ENCODE measurements around the gene HAUS5. TPM values are rescaled to one million over a fixed set of nuclear protein-coding genes. Genes with fewer than 3 reads are reported as not detected.

The HAUS5 gene
- total RNA-seq, 1 experiment from 2014 or later, result 33.5 TPM

DNA sequence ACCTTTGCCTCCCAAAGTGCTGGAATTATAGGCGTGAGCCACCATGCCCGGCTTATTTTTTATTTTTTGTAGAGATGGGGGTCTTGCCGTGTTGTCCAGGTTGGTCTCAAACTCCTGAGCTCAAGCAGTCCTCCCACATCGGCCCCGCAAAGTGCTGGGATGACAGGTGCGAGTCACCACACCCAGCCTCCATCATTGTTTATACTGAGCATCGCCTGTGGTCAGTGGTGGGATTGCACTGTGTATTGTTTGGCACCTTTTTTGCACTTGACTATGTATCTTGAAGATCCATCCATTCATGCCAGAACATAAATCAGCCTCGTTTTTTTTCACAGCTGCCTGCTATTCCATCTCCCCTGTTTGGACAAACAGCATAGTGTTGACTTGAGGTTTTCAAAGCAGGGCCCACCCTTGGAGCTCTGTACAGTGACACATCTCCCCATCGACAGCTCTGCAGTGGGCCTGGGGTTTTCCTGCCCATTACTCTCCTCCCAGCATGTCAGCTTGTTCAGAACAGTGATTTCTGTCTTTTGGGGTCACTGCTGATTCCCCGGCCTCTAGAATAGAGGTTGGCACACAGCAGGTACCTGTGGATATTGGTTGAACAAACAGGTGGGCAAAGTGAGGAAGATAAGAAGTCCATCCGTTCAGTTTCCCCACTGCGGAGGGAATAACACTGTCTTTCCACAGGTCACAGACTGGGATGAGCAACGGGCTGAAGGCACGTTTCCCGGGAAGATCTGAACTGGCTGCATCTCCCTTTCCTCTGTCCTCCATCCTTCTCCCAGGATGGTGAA, 45.6 kb downstream of the HAUS5 start:
- CTCF ChIA-PET, result no interaction called here
- Histone ChIP-seq H3K9me3 (ENCODE audit: low read depth, low read length, poor library complexity, severe bottlenecking) (no peaks in the 10 kb centered on the region), H3K4me3 (ENCODE audit: low read depth, low read length, poor library complexity, severe bottlenecking) (no peak overlapping the region), H3K4me1 (ENCODE audit: insufficient read depth, low read length, poor library complexity, severe bottlenecking) (no peaks in the 10 kb centered on the region), H3K36me3 (ENCODE audit: insufficient read depth, low read length, poor library complexity, severe bottlenecking) (peaks cover 48% of the 10 kb centered on the region), H3K27ac (ENCODE audit: low read depth, low read length, poor library complexity, severe bottlenecking) (no peak overlapping the region), H3K27me3 (replicated peaks; ENCODE audit: insufficient read depth, low read depth, low read length, poor library complexity) (no peaks in the 10 kb centered on the region)
- TF ChIP-seq EZH2 (IDR thresholded peaks at IDR 0.05; ENCODE audit: borderline replicate concordance, low read depth, low read length, poor library complexity, severe bottlenecking), result no peak
- TF ChIP-seq, protein P1, sequence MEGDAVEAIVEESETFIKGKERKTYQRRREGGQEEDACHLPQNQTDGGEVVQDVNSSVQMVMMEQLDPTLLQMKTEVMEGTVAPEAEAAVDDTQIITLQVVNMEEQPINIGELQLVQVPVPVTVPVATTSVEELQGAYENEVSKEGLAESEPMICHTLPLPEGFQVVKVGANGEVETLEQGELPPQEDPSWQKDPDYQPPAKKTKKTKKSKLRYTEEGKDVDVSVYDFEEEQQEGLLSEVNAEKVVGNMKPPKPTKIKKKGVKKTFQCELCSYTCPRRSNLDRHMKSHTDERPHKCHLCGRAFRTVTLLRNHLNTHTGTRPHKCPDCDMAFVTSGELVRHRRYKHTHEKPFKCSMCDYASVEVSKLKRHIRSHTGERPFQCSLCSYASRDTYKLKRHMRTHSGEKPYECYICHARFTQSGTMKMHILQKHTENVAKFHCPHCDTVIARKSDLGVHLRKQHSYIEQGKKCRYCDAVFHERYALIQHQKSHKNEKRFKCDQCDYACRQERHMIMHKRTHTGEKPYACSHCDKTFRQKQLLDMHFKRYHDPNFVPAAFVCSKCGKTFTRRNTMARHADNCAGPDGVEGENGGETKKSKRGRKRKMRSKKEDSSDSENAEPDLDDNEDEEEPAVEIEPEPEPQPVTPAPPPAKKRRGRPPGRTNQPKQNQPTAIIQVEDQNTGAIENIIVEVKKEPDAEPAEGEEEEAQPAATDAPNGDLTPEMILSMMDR (conservative IDR thresholded peaks at IDR 0.05; ENCODE audit: low read depth, low read length), result no peak
- intact Hi-C loops (cut with micrococcal nuclease; ENCODE audit: unreplicated experiment), result no loop called here
- POLR2A ChIA-PET (ENCODE audit: low non-redundant PET), result interaction anchor here (0.7 kb wide), 1 partner anchor 122 kb away, joined by 5 read pairs; no protein-coding TSS in a partner anchor
- DNase-seq (ENCODE audit: low spot score), result no peak
- no TSS peak for BruUV-seq (replicated peaks)

DNA sequence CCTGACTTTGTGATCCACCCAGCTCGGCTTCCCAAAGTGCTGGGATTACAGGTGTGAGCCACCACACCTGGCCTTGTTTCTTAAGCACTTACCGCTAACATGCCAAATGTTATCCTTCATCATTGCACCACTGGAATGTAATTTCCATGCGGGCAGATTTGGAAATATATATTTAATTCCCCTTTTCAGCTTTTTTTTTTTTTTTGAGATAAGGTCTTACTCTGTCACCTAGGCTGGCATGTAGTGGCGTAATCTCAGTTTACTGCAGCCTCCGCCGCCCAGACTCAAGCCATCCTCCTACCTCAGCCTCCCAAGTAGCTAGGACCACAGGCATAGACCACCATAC, 49.4 kb downstream of the HAUS5 start:
- BruUV-seq (replicated peaks), result no TSS peak
- POLR2A ChIA-PET (ENCODE audit: low non-redundant PET), result no interaction called here
- CTCF ChIA-PET, result no interaction called here

DNA sequence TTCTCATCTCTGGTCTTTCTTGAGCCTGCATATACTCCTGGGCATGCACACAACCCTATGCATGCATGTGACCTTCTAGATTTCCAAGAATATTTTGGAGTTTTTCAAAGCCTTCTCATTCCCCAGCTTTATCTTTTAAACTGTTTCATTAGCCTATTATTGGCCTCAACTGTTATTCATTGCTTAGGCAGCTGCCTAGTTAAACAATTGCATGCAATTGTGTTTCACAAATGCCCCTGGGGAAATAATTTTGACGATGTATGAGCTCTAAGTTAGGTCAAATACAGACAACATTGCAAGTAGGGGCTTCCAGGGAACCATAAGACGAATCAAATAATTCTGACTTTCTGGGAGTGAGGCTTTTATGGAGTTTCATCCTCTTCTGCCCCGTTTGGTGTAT, 51.4 kb downstream of the HAUS5 start:
- intact Hi-C loops (cut with micrococcal nuclease; ENCODE audit: unreplicated experiment), result no loop called here
- peaks cover 1% of the 10 kb centered on the region for H3K27me3 ChIP-seq (replicated peaks; ENCODE audit: insufficient read depth, low read depth, low read length, poor library complexity)
- no peaks in the 10 kb centered on the region for H3K36me3 ChIP-seq (ENCODE audit: insufficient read depth, low read length, poor library complexity, severe bottlenecking)
- H3K27ac ChIP-seq (ENCODE audit: low read depth, low read length, poor library complexity, severe bottlenecking), result no peak overlapping the region
- ChIA-PET CTCF (no interaction called here), POLR2A (ENCODE audit: low non-redundant PET) (interaction anchor here (0.6 kb wide), 1 partner anchor 8 kb away, joined by 6 read pairs; no protein-coding TSS in a partner anchor)
- H3K4me3 ChIP-seq (ENCODE audit: low read depth, low read length, poor library complexity, severe bottlenecking), result no peak overlapping the region
- no TSS peak for BruUV-seq (replicated peaks)
- H3K9me3 ChIP-seq (ENCODE audit: low read depth, low read length, poor library complexity, severe bottlenecking), result no peaks in the 10 kb centered on the region
- H3K4me1 ChIP-seq (ENCODE audit: insufficient read depth, low read length, poor library complexity, severe bottlenecking), result no peaks in the 10 kb centered on the region
- no peak for TF ChIP-seq EZH2 (IDR thresholded peaks at IDR 0.05; ENCODE audit: borderline replicate concordance, low read depth, low read length, poor library complexity, severe bottlenecking)
- TF ChIP-seq, protein P1 (conservative IDR thresholded peaks at IDR 0.05; ENCODE audit: low read depth, low read length), result no peak
- DNase-seq (ENCODE audit: low spot score), result no peak

More for the DNA sequence above, 49.4 kb downstream of the HAUS5 start:
- H3K27ac ChIP-seq (ENCODE audit: low read depth, low read length, poor library complexity, severe bottlenecking), result no peak overlapping the region
- no peak overlapping the region for H3K4me3 ChIP-seq (ENCODE audit: low read depth, low read length, poor library complexity, severe bottlenecking)
- intact Hi-C loops (cut with micrococcal nuclease; ENCODE audit: unreplicated experiment), result no loop called here
- no peak for TF ChIP-seq EZH2 (IDR thresholded peaks at IDR 0.05; ENCODE audit: borderline replicate concordance, low read depth, low read length, poor library complexity, severe bottlenecking)
- TF ChIP-seq, protein P1 (conservative IDR thresholded peaks at IDR 0.05; ENCODE audit: low read depth, low read length), result no peak
- H3K9me3 ChIP-seq (ENCODE audit: low read depth, low read length, poor library complexity, severe bottlenecking), result no peaks in the 10 kb centered on the region
- H3K4me1 ChIP-seq (ENCODE audit: insufficient read depth, low read length, poor library complexity, severe bottlenecking), result no peaks in the 10 kb centered on the region
- no peak for DNase-seq (ENCODE audit: low spot score)
- H3K36me3 ChIP-seq (ENCODE audit: insufficient read depth, low read length, poor library complexity, severe bottlenecking), result peaks cover 17% of the 10 kb centered on the region
- H3K27me3 ChIP-seq (replicated peaks; ENCODE audit: insufficient read depth, low read depth, low read length, poor library complexity), result no peaks in the 10 kb centered on the region
